ENCODE data around the gene PLCB4.

Gene PLCB4

DNA sequence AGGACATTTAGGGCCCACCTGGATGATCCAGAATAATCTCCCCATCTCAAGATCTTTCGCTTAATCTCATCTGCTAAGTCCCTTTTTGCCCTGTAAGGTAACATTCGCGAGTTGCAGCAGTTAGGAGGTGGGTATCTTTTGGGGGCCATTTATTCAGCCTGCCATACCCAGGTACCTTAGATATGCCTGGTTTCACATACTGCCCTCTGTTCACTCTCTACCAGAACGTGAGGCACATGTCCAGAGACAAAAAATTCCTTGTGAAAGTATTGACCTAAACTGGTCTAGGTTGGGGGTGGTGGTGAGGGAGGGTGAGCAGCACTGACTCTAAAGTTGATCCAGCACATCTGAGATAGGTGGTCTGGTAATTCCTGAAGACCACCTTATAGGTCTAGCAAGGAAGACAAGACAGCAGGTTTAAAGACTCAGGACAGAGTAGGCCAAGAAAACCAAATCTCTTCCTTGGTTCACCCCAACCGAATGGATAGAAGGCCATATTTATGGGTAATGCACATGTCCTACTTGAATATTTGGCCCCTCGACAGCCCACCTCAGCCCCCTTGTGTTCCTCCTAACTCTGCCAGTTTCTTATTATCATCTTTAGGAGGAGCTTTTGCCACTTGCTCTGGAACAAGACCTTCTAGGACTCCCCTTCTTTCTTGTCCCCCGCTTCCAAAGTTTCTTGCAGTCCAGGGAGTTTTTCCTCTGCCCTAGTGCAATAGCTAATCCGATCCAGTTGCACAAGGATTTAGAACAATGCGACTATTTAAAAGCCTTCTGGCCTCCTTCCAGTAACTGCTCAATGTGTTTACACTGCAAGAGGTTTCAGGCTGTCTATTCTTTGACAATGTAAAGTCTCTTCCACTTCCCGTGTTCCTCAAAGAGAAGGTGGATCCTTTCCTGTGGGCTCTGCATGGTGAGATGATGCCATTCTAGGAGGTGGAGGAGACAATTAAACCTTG, 232.5 kb downstream of the PLCB4 start:
- TF ChIP-seq Cebpa-rat (IDR thresholded peaks at IDR 0.05): no peak
- Histone ChIP-seq H3K27ac (no peak overlapping the region), H3K4me2 (no peak overlapping the region)

GRCh38 chr20:9302091-9302462, 233.2 kb downstream of the PLCB4 start:
- H3K9me3 ChIP-seq (replicated peaks in 1 of 11): no peaks in the 10 kb centered on the region
- no peaks in the 10 kb centered on the region for H3K4me1 ChIP-seq
- no peak overlapping the region for H3K4me3 ChIP-seq
- no peak overlapping the region for H3K9ac ChIP-seq
- H3K27me3 ChIP-seq: no peaks in the 10 kb centered on the region
- no peak overlapping the region for H3K27ac ChIP-seq
- no peak overlapping the region for H3K4me2 ChIP-seq
- no peaks in the 10 kb centered on the region for H4K20me1 ChIP-seq
- no peak for TF ChIP-seq Cebpa-rat (IDR thresholded peaks at IDR 0.05)
- no peaks in the 10 kb centered on the region for H3K36me3 ChIP-seq

More for the DNA sequence above, 232.5 kb downstream of the PLCB4 start:
- Histone ChIP-seq H3K27me3 (no peaks in the 10 kb centered on the region), H3K4me1 (no peaks in the 10 kb centered on the region), H4K20me1 (no peaks in the 10 kb centered on the region), H3K36me3 (no peaks in the 10 kb centered on the region), H3K9ac (no peak overlapping the region), H3K9me3 (replicated peaks in 1 of 11) (no peaks in the 10 kb centered on the region), H3K4me3 (no peak overlapping the region)

DNA sequence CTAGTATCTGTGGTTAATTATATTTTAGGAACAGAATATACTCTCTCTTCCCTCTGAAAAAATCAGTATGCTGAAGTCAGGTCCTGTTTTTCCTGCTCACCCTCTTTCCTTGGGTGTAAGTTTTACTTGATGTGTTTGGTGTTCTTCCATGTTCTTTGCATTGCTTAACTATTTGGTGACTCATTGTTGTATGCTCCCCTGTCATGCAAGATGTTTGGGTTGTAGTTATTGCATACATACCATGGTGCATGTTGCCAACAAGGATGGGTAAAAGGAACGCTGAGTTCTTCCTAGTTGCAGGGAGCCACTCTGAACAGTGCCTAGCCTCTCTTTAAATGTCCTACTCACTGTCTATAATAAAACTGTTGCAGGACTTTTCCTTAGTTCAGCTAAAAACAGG, 237.6 kb downstream of the PLCB4 start:
- Histone ChIP-seq H3K9me3 (replicated peaks in 1 of 11) (no peaks in the 10 kb centered on the region), H3K36me3 (no peaks in the 10 kb centered on the region), H3K27me3 (no peaks in the 10 kb centered on the region), H3K4me3 (no peak overlapping the region), H3K27ac (no peak overlapping the region), H4K20me1 (no peaks in the 10 kb centered on the region), H3K4me1 (no peaks in the 10 kb centered on the region), H3K4me2 (no peak overlapping the region), H3K9ac (no peak overlapping the region)
- no peak for TF ChIP-seq Cebpa-rat (IDR thresholded peaks at IDR 0.05)

GRCh38 chr20:9308056-9308455, 239.2 kb downstream of the PLCB4 start:
- no peak overlapping the region for H3K9ac ChIP-seq
- H3K4me3 ChIP-seq: no peak overlapping the region
- H3K4me1 ChIP-seq: no peaks in the 10 kb centered on the region
- H3K27me3 ChIP-seq: no peaks in the 10 kb centered on the region
- no peaks in the 10 kb centered on the region for H3K9me3 ChIP-seq (replicated peaks in 1 of 11)
- H3K36me3 ChIP-seq: no peaks in the 10 kb centered on the region
- H3K4me2 ChIP-seq: no peak overlapping the region
- no peak for TF ChIP-seq Cebpa-rat (IDR thresholded peaks at IDR 0.05)
- H4K20me1 ChIP-seq: no peaks in the 10 kb centered on the region
- no peak overlapping the region for H3K27ac ChIP-seq

DNA sequence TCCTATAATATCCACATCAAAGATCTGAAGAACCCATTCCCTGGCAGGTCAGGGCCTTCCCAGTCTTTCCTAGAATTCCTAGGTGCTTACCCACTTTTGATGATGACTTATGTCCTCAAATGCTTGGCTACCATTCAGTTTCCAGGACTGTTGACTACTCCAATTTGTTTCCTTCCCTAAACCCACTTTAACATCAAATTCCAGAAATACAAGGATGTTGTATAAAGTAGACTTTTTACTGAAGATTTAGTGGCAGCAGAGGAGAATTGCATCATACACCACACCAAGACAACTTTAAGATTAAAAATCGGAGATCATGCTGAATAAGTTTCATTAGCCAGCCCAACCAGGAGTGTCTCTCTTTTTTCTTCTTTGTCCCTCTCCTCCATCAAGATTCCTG, 242.2 kb downstream of the PLCB4 start:
- Histone ChIP-seq H3K27ac (no peak overlapping the region), H3K27me3 (no peaks in the 10 kb centered on the region), H3K4me2 (no peak overlapping the region), H3K4me3 (no peak overlapping the region), H3K4me1 (no peaks in the 10 kb centered on the region), H3K36me3 (no peaks in the 10 kb centered on the region), H3K9ac (no peak overlapping the region), H3K9me3 (replicated peaks in 1 of 11) (peaks cover 0 to 8% (median 5%) of the 10 kb centered on the region in 11 experiments; a peak in 4 of 22 replicates), H4K20me1 (no peaks in the 10 kb centered on the region)
- no peak for TF ChIP-seq Cebpa-rat (IDR thresholded peaks at IDR 0.05)

DNA sequence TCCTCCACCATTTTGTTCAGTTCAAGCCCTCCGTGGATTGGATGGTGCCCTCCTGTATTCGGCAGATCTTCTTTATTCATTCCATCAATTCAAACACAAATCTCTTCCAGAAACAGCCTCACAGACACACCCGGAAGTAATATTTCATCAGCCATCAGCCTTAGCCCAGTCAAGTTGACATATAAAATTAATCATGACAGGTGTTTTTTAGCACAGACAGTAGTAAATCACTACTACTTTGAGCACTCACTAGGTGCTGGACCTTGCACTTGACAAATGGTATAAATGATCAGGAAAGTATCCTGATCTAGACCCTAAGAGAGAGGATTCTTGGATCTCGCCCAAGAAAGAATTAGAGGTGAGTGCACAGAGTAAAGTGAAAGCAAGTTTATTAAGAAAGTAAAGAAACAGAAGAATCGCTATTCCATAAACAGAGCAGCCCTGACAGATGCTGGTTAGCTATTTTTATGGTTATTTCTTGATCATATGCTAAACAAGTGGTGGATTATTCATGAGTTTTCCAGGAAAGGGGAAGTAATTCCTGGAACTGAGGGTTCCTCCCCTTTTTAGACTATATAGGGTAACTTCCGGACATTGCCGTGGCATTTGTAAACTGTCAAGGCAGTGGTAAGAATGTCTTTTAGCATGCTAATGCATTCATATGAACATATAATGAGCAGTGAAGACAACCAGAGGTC, 250.9 kb downstream of the PLCB4 start:
- H3K27ac ChIP-seq: peak overlapping the region in 1 of 11 experiments; percentile 1; a peak in 1 of 22 replicates
- H3K4me1 ChIP-seq: peaks cover 0 to 14% (median 0%) of the 10 kb centered on the region in 10 experiments; a peak in 5 of 20 replicates
- H3K9me3 ChIP-seq (replicated peaks in 1 of 11): no peaks in the 10 kb centered on the region
- no peaks in the 10 kb centered on the region for H3K27me3 ChIP-seq
- H3K4me2 ChIP-seq: peak overlapping the region in 3 of 11 experiments; percentile 7 to 61 (median 47); a peak in 5 of 22 replicates
- no peak overlapping the region for H3K4me3 ChIP-seq
- no peaks in the 10 kb centered on the region for H4K20me1 ChIP-seq
- TF ChIP-seq Cebpa-rat (IDR thresholded peaks at IDR 0.05): no peak
- H3K9ac ChIP-seq: no peak overlapping the region
- H3K36me3 ChIP-seq: no peaks in the 10 kb centered on the region

DNA sequence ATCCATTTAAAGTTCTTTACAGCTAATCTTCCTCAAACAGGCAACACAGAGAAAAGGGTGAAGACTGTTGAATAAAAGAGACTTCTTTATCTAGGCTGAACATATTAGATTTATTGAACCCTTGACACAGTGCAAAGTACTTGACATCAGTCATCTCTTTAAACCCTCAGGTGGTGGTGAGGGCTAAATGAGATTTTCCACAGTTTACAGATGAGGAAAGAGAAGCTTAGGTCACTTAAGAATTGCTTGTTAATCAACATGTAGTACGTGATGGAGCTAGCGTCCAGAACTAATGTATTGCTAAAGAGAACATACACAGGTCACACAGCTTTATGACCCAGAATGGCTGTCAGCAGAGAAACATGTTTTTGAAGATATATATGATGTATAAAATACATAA, 252.1 kb downstream of the PLCB4 start:
- H3K4me2 ChIP-seq: no peak overlapping the region
- no peaks in the 10 kb centered on the region for H3K36me3 ChIP-seq
- H4K20me1 ChIP-seq: no peaks in the 10 kb centered on the region
- no peaks in the 10 kb centered on the region for H3K27me3 ChIP-seq
- no peak overlapping the region; a peak in 1 of 22 replicates for H3K27ac ChIP-seq
- no peak for TF ChIP-seq Cebpa-rat (IDR thresholded peaks at IDR 0.05)
- no peak overlapping the region for H3K4me3 ChIP-seq
- no peaks in the 10 kb centered on the region for H3K9me3 ChIP-seq (replicated peaks in 1 of 11)
- peaks cover 0 to 19% (median 0%) of the 10 kb centered on the region in 10 experiments; a peak in 5 of 20 replicates for H3K4me1 ChIP-seq
- no peak overlapping the region for H3K9ac ChIP-seq

DNA sequence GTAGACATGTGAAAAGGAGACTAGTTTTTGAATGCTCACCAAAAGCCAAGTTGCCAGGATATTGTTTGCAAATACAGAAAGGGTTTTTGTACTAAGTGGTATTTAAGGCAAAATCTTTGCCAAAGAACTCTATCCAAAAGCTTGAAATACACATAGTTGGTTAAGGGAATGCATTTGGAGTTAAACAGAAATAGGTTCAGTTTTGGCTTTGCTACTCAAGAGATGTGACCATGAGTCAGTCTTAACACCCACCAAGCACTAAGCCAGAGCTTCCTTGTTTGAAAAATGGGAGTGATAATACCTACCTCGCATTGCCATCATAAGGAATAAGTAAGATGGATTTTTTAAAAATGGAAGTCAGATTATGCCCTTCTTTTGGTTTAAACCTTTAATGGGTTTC, 253.8 kb downstream of the PLCB4 start:
- Histone ChIP-seq H3K4me1 (peaks cover 0 to 19% (median under 1%) of the 10 kb centered on the region in 10 experiments; a peak in 10 of 20 replicates), H4K20me1 (no peaks in the 10 kb centered on the region), H3K9ac (no peak overlapping the region), H3K27me3 (no peaks in the 10 kb centered on the region), H3K4me2 (no peak overlapping the region), H3K36me3 (no peaks in the 10 kb centered on the region), H3K9me3 (replicated peaks in 1 of 11) (no peaks in the 10 kb centered on the region), H3K4me3 (no peak overlapping the region), H3K27ac (no peak overlapping the region)
- no peak for TF ChIP-seq Cebpa-rat (IDR thresholded peaks at IDR 0.05)

DNA sequence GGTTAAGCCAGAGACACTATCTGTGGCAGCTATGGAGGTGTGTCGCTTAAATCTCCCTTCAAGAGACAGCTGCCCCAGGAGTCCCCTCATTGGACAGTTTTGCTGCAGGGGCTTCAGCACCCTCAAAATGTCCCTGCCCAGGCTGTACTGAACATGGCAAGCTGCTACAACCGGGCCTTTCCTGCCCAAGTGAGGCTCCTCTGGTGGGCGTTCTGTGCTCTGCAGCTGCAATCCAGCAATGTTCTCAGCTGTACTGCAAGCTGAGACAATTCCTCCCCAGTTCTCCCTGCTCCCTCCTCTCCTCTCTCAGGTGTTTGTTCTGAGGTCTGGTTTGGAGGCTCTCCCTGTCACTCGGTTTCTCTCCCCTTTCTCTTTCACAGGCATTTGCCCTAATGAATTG, 254.7 kb downstream of the PLCB4 start:
- no peaks in the 10 kb centered on the region for H3K9me3 ChIP-seq (replicated peaks in 1 of 11)
- no peaks in the 10 kb centered on the region for H4K20me1 ChIP-seq
- H3K27ac ChIP-seq: no peak overlapping the region
- no peaks in the 10 kb centered on the region for H3K36me3 ChIP-seq
- no peak overlapping the region for H3K4me3 ChIP-seq
- no peaks in the 10 kb centered on the region for H3K27me3 ChIP-seq
- H3K9ac ChIP-seq: no peak overlapping the region
- peaks cover 0 to 19% (median 8%) of the 10 kb centered on the region in 10 experiments; a peak in 12 of 20 replicates for H3K4me1 ChIP-seq
- no peak overlapping the region for H3K4me2 ChIP-seq
- no peak for TF ChIP-seq Cebpa-rat (IDR thresholded peaks at IDR 0.05)

Measured in BLaER1 treated with 17β-estradiol and CSF1 and Interleukin-3, amounts not matched to agents 10 nM and 100 nM (cell line).